Liver (tissue), 3 donors: ENCODE results near the gene MAPKAPK2.
"Not testable (repeated sequence)": the region's sequence is repeated elsewhere in the genome, so short reads cannot be mapped to it uniquely, and the experiment has no call there.

Experiments
- ATF3 ChIP-seq: IDR thresholded peaks from 2 replicates; pipeline ENCODE4 v1.6.1; 2016; ENCODE audit warnings: antibody characterized with exemption
- CTCF ChIP-seq: fragments of 150-350 bp; IDR thresholded peaks from 2 replicates; pipeline ENCODE4 v1.5.1; 2017; ENCODE audit warnings: improper control_type of control experiment, low read depth, low read length; ENCODE audit not compliant: missing input control
- GABPA ChIP-seq, 2 donors: IDR thresholded peaks in 1 of 2; conservative IDR thresholded peaks in 1 of 2; 2 replicates each; pipeline ENCODE4 v1.6.1; 2016; ENCODE audit warnings: antibody characterized with exemption in 2 of 2, mild to moderate bottlenecking in 1 of 2, moderate library complexity in 1 of 2
- HNF4G ChIP-seq: IDR thresholded peaks from 2 replicates; pipeline ENCODE4 v1.6.1; 2016; ENCODE audit warnings: antibody characterized with exemption
- REST ChIP-seq: IDR thresholded peaks from 2 replicates; pipeline ENCODE4 v1.6.1; 2016; ENCODE audit warnings: antibody characterized with exemption, mild to moderate bottlenecking
- SP1 ChIP-seq: IDR thresholded peaks from 2 replicates; pipeline ENCODE4 v1.6.1; 2018; ENCODE audit warnings: antibody characterized with exemption, mild to moderate bottlenecking
- donor health status: healthy.
- donor health status: healthy.

- TF ChIP-seq HNF4G; SP1; REST; CTCF; GABPA (IDR thresholded peaks at IDR 0.05 in 1 of 2, conservative IDR thresholded peaks at IDR 0.05 in 1 of 2); ATF3: not testable (repeated sequence)
Observed at GRCh38 chr1:206762741-206763364, 78.1 kb downstream of the MAPKAPK2 start.
